ENCODE data around the gene ACTR3. TPM values are rescaled to one million over a fixed set of nuclear protein-coding genes. Genes with fewer than 3 reads are reported as not detected.

Gene ACTR3
- total RNA-seq, 1 donor from 2014 or later: 495 TPM

DNA sequence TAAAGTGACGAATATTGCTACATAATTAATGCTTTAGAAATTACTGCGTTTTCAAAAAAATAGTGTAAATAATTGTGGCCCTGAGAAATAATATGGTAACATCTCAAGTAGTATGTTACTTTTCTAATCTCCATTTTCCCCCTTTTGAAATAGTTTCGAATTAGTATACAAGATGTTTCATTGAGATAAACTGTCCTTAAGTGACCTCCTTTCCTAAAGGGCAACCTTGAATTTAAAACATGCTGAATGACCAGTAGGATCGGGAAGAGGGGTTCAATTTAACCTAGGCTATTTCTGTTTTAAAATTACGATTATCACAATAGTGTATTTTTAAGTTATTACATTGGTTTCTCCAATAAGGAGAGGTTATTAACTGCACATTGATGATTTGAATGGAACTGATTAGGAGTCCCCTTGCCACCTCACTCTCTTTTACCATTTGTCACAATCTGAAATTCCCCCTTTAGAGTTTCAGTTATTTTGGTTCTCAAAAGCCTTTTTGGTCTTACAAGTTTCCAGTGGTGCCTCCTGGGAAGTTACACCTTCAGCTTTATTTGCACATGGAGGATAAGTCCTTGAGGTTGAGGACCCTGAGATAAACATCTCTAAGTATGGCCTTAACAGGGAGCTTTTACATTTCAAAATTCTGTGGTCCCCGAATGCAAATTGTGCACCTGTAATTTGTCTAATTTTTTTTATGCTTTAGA, 2.3 kb downstream of the ACTR3 start:
- Mint-ChIP-seq H3K27ac (ENCODE audit: unreplicated experiment) (peak overlapping the region; percentile 55), H3K4me1 (ENCODE audit: low read depth, unreplicated experiment) (peaks cover 54% of the 10 kb centered on the region), H3K4me3 (ENCODE audit: unreplicated experiment) (peak overlapping the region; percentile 92), H3K9me3 (ENCODE audit: unreplicated experiment) (no peaks in the 10 kb centered on the region), H3K27me3 (ENCODE audit: low read depth, unreplicated experiment) (no peaks in the 10 kb centered on the region), H3K36me3 (ENCODE audit: low read depth, unreplicated experiment) (peaks cover 6% of the 10 kb centered on the region)
- FAIRE-seq (no peak), DNase-seq (ENCODE audit: low read depth) (no peak)
- peaks cover 91% of the 10 kb centered on the region for H3K79me2 ChIP-seq (ENCODE audit: insufficient read depth, low read length)
- H3K9ac ChIP-seq (ENCODE audit: low read length): peak overlapping the region; percentile 94
- H3K36me3 ChIP-seq (ENCODE audit: insufficient read depth, low read length): no peaks in the 10 kb centered on the region
- peak overlapping the region; percentile 85 for H3K27ac ChIP-seq (ENCODE audit: low read depth, low read length)
- peaks cover 53% of the 10 kb centered on the region for H4K20me1 ChIP-seq (ENCODE audit: insufficient read depth, low read length)
- H3K4me1 ChIP-seq (ENCODE audit: insufficient read depth, low read length): peaks cover 49% of the 10 kb centered on the region
- H2AFZ ChIP-seq (ENCODE audit: low read depth, low read length): no peak overlapping the region
- no peaks in the 10 kb centered on the region for H3K27me3 ChIP-seq (ENCODE audit: insufficient read depth, low read length)
- H3K9me3 ChIP-seq (ENCODE audit: insufficient read depth, low read depth, low read length): no peaks in the 10 kb centered on the region
- TF ChIP-seq, protein P1, sequence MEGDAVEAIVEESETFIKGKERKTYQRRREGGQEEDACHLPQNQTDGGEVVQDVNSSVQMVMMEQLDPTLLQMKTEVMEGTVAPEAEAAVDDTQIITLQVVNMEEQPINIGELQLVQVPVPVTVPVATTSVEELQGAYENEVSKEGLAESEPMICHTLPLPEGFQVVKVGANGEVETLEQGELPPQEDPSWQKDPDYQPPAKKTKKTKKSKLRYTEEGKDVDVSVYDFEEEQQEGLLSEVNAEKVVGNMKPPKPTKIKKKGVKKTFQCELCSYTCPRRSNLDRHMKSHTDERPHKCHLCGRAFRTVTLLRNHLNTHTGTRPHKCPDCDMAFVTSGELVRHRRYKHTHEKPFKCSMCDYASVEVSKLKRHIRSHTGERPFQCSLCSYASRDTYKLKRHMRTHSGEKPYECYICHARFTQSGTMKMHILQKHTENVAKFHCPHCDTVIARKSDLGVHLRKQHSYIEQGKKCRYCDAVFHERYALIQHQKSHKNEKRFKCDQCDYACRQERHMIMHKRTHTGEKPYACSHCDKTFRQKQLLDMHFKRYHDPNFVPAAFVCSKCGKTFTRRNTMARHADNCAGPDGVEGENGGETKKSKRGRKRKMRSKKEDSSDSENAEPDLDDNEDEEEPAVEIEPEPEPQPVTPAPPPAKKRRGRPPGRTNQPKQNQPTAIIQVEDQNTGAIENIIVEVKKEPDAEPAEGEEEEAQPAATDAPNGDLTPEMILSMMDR (IDR thresholded peaks at IDR 0.05; ENCODE audit: insufficient read depth, low read depth, low read length): no peak
- no peak for TF ChIP-seq EZH2 (IDR thresholded peaks at IDR 0.05; ENCODE audit: insufficient read depth, low read length)
- H3K4me2 ChIP-seq (ENCODE audit: low read length): peak overlapping the region; percentile 86
- peak overlapping the region; percentile 91 for H3K4me3 ChIP-seq (ENCODE audit: insufficient read depth, low read depth, low read length)

DNA sequence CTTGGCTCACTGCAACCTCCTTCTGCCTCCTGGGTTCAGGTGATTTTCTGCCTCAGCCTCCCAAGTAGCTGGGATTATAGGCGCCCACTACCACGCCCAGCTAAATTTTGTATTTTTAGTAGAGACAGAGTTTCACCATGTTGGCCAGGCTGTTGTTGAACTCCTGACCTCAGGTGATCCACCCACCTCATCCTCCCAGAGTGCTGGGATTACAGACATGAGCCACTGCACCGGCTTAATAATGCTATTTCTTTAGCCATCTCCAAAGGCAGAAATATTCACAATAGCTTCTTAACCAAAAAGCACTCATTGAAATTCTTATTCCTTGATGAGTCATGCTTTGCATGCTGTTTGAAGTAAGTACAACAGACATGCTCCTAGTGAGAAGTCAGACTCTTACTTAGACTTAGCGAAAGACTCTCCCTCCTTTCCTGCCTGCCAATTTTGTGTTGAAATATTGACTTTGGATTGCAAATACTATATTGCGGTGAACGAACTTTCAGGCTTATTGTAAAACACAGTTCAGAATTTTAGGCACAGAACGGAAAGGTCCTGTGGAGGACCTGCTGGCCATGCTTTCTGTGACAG, 4.4 kb downstream of the ACTR3 start:
- no peak overlapping the region for H2AFZ ChIP-seq (ENCODE audit: low read depth, low read length)
- no peaks in the 10 kb centered on the region for H3K27me3 ChIP-seq (ENCODE audit: insufficient read depth, low read length)
- H3K9me3 Mint-ChIP-seq (ENCODE audit: unreplicated experiment): no peaks in the 10 kb centered on the region
- H3K79me2 ChIP-seq (ENCODE audit: insufficient read depth, low read length): peaks cover 94% of the 10 kb centered on the region
- peaks cover 3% of the 10 kb centered on the region for H3K36me3 ChIP-seq (ENCODE audit: insufficient read depth, low read length)
- DNase-seq (ENCODE audit: low read depth): peak; percentile 94
- H3K4me1 ChIP-seq (ENCODE audit: insufficient read depth, low read length): peaks cover 38% of the 10 kb centered on the region
- peak overlapping the region; percentile 24 for H3K27ac ChIP-seq (ENCODE audit: low read depth, low read length)
- peaks cover 74% of the 10 kb centered on the region for H4K20me1 ChIP-seq (ENCODE audit: insufficient read depth, low read length)
- TF ChIP-seq, protein P1 (IDR thresholded peaks at IDR 0.05; ENCODE audit: insufficient read depth, low read depth, low read length): no peak
- peaks cover 6% of the 10 kb centered on the region for H3K36me3 Mint-ChIP-seq (ENCODE audit: low read depth, unreplicated experiment)
- peaks cover 50% of the 10 kb centered on the region for H3K4me1 Mint-ChIP-seq (ENCODE audit: low read depth, unreplicated experiment)
- peak; percentile 96 for FAIRE-seq
- H3K4me2 ChIP-seq (ENCODE audit: low read length): peak overlapping the region; percentile 86
- H3K27me3 Mint-ChIP-seq (ENCODE audit: low read depth, unreplicated experiment): no peaks in the 10 kb centered on the region
- no peaks in the 10 kb centered on the region for H3K9me3 ChIP-seq (ENCODE audit: insufficient read depth, low read depth, low read length)
- peak overlapping the region; percentile 27 for H3K4me3 ChIP-seq (ENCODE audit: insufficient read depth, low read depth, low read length)
- peak overlapping the region; percentile 29 for H3K9ac ChIP-seq (ENCODE audit: low read length)
- peak overlapping the region; percentile 92 for H3K4me3 Mint-ChIP-seq (ENCODE audit: unreplicated experiment)
- H3K27ac Mint-ChIP-seq (ENCODE audit: unreplicated experiment): peak overlapping the region; percentile 67

DNA sequence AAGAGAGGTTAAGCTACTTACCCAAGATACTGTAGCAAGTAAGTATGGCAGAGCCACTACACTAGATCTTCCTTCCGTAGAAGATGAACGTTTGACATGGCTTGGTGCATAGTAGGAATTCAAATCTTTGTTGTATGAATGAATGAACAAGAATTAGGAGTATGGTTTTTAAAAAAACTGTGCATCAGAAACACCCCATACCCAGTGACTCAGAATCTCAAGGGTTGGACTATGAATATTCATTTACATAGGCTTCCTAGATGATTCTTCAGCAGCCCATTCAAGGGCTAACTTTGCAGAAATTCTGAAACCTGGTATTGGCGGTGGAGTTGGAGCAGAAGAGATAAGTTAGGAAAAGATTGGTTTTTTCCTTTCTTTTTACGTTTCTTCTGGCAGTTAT, 5.4 kb downstream of the ACTR3 start:
- Histone ChIP-seq H4K20me1 (ENCODE audit: insufficient read depth, low read length) (peaks cover 85% of the 10 kb centered on the region), H3K4me1 (ENCODE audit: insufficient read depth, low read length) (peaks cover 42% of the 10 kb centered on the region), H3K27me3 (ENCODE audit: insufficient read depth, low read length) (no peaks in the 10 kb centered on the region), H3K79me2 (ENCODE audit: insufficient read depth, low read length) (peaks cover 100% of the 10 kb centered on the region), H3K9me3 (ENCODE audit: insufficient read depth, low read depth, low read length) (no peaks in the 10 kb centered on the region), H3K27ac (ENCODE audit: low read depth, low read length) (no peak overlapping the region), H3K36me3 (ENCODE audit: insufficient read depth, low read length) (peaks cover 3% of the 10 kb centered on the region), H3K9ac (ENCODE audit: low read length) (peak overlapping the region; percentile 29), H2AFZ (ENCODE audit: low read depth, low read length) (no peak overlapping the region), H3K4me2 (ENCODE audit: low read length) (peak overlapping the region; percentile 86), H3K4me3 (ENCODE audit: insufficient read depth, low read depth, low read length) (peak overlapping the region; percentile 27)
- FAIRE-seq (peak; percentile 37), DNase-seq (ENCODE audit: low read depth) (peak; percentile 29)
- TF ChIP-seq EZH2 (IDR thresholded peaks at IDR 0.05; ENCODE audit: insufficient read depth, low read length): no peak
- TF ChIP-seq, protein P1 (IDR thresholded peaks at IDR 0.05; ENCODE audit: insufficient read depth, low read depth, low read length): no peak
- Mint-ChIP-seq H3K27ac (ENCODE audit: unreplicated experiment) (no peak overlapping the region), H3K36me3 (ENCODE audit: low read depth, unreplicated experiment) (peaks cover 6% of the 10 kb centered on the region), H3K4me1 (ENCODE audit: low read depth, unreplicated experiment) (peaks cover 60% of the 10 kb centered on the region), H3K9me3 (ENCODE audit: unreplicated experiment) (no peaks in the 10 kb centered on the region), H3K4me3 (ENCODE audit: unreplicated experiment) (peak overlapping the region; percentile 92), H3K27me3 (ENCODE audit: low read depth, unreplicated experiment) (no peaks in the 10 kb centered on the region)
